ENCODE measurements around the gene TERT.

The TERT gene

DNA sequence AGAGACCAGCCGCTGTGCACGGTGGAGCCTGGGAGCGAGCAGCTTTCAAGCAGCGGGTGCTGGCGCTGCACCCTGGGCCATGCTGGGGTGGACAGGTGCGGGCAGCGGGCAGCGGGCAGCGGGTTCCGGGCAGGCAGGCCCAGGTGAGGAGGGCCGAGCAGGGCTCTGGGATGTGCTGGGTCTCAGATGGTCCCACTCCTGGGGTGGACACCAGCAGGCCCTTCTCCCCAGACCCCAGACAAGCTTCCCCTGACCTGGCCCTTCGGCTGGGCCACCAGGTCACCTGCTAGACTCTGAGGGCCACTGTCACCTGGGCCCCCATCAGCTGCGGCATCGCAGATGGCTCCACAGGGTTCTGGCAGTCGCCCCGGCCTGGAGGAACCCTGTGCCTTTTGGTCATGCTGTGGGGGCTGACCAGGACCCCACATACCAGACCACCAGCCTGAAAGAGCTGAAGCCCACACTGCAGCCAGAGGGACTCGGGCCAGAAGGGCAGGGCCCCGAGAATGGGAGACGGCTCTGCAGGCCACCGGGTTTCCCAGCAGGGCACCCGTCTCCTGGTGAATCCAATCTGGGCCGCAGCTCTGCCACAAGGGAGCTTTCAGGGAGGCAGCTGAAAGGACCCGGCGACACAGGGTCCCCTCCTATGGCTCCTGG lies 91.4 kb downstream of the TERT start:
- no peak for TF ChIP-seq ESRRG (CRISPR knock-in tag; IDR thresholded peaks at IDR 0.05)
- TF ChIP-seq ZFP3 (CRISPR knock-in tag; IDR thresholded peaks at IDR 0.05), result no peak
- TF ChIP-seq, protein P1, sequence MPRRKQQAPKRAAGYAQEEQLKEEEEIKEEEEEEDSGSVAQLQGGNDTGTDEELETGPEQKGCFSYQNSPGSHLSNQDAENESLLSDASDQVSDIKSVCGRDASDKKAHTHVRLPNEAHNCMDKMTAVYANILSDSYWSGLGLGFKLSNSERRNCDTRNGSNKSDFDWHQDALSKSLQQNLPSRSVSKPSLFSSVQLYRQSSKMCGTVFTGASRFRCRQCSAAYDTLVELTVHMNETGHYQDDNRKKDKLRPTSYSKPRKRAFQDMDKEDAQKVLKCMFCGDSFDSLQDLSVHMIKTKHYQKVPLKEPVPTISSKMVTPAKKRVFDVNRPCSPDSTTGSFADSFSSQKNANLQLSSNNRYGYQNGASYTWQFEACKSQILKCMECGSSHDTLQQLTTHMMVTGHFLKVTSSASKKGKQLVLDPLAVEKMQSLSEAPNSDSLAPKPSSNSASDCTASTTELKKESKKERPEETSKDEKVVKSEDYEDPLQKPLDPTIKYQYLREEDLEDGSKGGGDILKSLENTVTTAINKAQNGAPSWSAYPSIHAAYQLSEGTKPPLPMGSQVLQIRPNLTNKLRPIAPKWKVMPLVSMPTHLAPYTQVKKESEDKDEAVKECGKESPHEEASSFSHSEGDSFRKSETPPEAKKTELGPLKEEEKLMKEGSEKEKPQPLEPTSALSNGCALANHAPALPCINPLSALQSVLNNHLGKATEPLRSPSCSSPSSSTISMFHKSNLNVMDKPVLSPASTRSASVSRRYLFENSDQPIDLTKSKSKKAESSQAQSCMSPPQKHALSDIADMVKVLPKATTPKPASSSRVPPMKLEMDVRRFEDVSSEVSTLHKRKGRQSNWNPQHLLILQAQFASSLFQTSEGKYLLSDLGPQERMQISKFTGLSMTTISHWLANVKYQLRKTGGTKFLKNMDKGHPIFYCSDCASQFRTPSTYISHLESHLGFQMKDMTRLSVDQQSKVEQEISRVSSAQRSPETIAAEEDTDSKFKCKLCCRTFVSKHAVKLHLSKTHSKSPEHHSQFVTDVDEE (CRISPR knock-in tag; IDR thresholded peaks at IDR 0.05), result no peak
- no peak for TF ChIP-seq PATZ1 (CRISPR knock-in tag; IDR thresholded peaks at IDR 0.05; ENCODE audit: borderline replicate concordance)
- no peak for TF ChIP-seq ZNF565 (CRISPR knock-in tag; conservative IDR thresholded peaks at IDR 0.05; ENCODE audit: low read depth)
- no peak for TF ChIP-seq SNAI2 (CRISPR knock-in tag; IDR thresholded peaks at IDR 0.05)
- no peak for TF ChIP-seq RARB (CRISPR knock-in tag; IDR thresholded peaks at IDR 0.05)
- TF ChIP-seq, protein P2, sequence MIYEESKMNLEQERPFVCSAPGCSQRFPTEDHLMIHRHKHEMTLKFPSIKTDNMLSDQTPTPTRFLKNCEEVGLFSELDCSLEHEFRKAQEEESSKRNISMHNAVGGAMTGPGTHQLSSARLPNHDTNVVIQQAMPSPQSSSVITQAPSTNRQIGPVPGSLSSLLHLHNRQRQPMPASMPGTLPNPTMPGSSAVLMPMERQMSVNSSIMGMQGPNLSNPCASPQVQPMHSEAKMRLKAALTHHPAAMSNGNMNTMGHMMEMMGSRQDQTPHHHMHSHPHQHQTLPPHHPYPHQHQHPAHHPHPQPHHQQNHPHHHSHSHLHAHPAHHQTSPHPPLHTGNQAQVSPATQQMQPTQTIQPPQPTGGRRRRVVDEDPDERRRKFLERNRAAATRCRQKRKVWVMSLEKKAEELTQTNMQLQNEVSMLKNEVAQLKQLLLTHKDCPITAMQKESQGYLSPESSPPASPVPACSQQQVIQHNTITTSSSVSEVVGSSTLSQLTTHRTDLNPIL (CRISPR knock-in tag; IDR thresholded peaks at IDR 0.05; ENCODE audit: low read depth), result no peak
- TF ChIP-seq, protein P3, sequence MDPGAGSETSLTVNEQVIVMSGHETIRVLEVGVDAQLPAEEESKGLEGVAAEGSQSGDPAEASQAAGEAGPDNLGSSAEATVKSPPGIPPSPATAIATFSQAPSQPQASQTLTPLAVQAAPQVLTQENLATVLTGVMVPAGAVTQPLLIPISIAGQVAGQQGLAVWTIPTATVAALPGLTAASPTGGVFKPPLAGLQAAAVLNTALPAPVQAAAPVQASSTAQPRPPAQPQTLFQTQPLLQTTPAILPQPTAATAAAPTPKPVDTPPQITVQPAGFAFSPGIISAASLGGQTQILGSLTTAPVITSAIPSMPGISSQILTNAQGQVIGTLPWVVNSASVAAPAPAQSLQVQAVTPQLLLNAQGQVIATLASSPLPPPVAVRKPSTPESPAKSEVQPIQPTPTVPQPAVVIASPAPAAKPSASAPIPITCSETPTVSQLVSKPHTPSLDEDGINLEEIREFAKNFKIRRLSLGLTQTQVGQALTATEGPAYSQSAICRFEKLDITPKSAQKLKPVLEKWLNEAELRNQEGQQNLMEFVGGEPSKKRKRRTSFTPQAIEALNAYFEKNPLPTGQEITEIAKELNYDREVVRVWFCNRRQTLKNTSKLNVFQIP (CRISPR knock-in tag; IDR thresholded peaks at IDR 0.05; ENCODE audit: borderline replicate concordance, low read depth), result no peak
- TF ChIP-seq ZC3H10 (CRISPR knock-in tag; IDR thresholded peaks at IDR 0.05), result no peak
- no peak for TF ChIP-seq ARNTL (CRISPR knock-in tag; IDR thresholded peaks at IDR 0.05; ENCODE audit: borderline replicate concordance, low read depth)
- no peak for TF ChIP-seq OSR1 (CRISPR knock-in tag; IDR thresholded peaks at IDR 0.05)
- no peak for TF ChIP-seq ZNF8 (CRISPR knock-in tag; IDR thresholded peaks at IDR 0.05)
- TF ChIP-seq TOX (CRISPR knock-in tag; IDR thresholded peaks at IDR 0.05; ENCODE audit: borderline replicate concordance), result no peak
- no peak for TF ChIP-seq ISL1 (CRISPR knock-in tag; IDR thresholded peaks at IDR 0.05)
- TF ChIP-seq ZFP30 (CRISPR knock-in tag; IDR thresholded peaks at IDR 0.05), result no peak
- TF ChIP-seq PPARA (CRISPR knock-in tag; IDR thresholded peaks at IDR 0.05; ENCODE audit: borderline replicate concordance), result no peak
- no peak for ATAC-seq

Measured in SK-N-SH treated with all-trans-retinoic acid at 6 μM for 48 hours (cell line).